ENCODE data around the gene MT3.

Gene MT3

GRCh38 chr16:56589141-56590039 is at the start of gene MT3:
Gene MT3, plus strand, starts transcription at chr16:56589528. Its CDS starts 63 bp downstream, at chr16:56589591.
- DNase-seq, result no peak

GRCh38 chr16:56539656-56540055 is 49.7 kb upstream of the MT3 start:
- DNase-seq, result no peak

- no peak for DNase-seq
Measured at GRCh38 chr16:56542039-56542438, 47.3 kb upstream of the MT3 start.

DNA sequence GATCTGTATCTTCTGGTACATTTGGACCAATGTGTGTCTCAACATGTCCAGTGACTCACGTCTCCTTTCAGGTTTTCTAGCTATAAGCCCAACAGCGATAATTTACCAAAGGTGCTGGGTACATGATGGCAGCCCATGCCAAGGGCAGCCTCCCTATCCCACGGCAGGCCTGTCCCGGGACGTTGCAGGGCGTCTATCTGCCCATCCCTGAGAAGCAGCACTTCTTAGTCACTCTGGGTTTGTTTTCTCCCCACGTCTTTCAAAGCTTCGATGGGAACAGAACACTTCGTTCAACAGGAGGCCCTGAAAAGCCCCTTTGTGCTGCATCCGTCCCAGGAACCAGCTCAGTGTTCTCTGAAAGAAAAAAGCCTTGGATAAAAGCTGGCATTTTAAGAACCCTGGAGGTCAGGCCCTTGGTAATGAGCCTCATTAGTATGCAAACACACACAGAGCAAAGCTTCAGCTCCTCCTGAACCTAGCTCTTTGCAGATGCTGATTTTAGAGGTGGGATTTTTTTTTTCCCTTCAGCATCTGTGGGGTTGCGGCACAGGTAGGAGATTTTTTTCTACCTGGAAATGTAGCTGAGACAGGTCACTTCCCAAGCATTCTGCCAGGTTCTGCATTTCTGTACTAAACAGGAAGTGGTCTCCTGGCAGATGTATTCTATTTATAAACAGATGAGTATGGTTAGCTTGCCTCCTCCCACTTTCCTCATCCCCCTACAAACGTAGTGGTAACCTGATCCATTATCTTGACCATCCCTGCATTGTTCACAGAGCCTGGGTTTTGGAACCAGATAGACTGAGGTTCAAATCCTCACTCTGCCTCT is 42.0 kb upstream of the MT3 start:
- DNase-seq, result no peak

GRCh38 chr16:56547949-56548567 is 41.3 kb upstream of the MT3 start:
- DNase-seq, result no peak

GRCh38 chr16:56549161-56549560 is 40.2 kb upstream of the MT3 start:
- DNase-seq, result no peak

DNA sequence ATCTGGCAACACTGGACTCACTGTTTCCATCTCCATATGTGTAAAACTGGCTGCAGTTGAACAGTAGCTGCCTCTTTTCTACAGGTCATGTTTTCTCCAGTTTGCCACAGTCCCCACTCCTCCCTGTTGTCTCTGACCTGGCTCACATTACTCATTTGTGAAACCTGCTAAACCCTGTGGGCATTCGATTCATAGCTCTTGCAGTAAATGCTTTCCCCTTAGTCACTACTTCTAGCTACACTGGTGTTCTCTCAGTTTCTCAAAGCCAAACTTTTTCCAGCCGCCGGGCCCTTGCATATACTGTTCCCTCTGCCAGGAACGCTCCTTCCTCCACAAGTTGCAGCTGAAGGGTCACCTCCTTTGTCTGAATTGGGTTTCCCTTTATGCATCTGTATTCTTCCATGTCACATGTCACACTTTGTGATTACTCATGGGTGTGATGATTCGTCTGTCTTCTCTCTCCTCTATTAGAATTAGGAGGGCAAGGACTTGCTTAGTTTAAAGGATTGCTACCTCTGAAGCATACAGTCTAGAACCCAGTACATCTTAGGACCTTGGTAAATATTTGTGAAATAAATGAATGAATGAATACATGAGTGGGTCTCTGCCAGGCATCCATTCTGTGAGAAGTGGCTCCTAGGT is 39.5 kb upstream of the MT3 start:
- no peak for DNase-seq

DNA sequence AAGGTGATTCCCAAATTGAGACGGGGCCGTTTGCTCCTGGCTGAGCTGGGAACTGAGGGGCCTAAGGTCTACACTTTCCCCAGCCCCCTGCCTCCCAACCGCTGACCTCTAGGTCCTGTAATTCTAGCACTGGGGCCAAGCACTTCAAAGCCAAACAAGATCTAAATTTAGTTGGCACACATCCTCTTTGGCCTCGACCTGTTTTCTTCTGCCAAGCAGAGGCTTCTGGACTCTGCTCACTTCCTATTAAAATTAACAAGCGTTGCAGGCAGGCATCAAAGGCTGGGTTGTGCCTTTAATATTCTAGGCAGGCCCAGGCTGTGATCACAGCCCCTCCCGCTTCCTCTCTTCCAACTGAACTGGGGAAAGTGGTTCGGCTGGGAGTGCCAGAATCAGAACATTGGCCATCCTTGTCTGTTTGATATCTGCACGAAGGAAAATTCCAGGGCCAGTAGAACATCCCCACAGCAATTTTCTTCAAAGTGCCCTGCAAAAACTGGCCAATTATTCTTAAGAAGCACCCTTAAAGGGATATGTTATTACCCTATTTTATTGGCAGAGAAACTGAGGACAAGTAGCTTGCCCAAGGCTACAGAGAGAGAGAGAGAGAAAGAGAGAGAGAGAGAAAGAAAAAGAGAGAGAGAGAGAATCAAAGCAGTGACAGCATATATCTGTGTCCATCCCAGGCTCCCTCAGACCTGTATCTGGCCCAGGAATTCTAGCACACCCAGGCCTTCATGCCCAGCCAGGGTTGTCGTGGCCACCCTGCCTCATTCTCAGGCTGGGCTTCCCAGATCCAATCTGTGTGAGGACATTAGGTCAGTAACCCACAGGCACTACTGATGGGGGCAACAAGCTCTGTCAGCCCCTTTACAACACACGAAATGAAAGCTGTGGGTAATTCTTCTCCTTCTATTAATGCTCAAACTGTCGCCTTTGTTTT is 37.3 kb upstream of the MT3 start:
- DNase-seq, result no peak

DNA sequence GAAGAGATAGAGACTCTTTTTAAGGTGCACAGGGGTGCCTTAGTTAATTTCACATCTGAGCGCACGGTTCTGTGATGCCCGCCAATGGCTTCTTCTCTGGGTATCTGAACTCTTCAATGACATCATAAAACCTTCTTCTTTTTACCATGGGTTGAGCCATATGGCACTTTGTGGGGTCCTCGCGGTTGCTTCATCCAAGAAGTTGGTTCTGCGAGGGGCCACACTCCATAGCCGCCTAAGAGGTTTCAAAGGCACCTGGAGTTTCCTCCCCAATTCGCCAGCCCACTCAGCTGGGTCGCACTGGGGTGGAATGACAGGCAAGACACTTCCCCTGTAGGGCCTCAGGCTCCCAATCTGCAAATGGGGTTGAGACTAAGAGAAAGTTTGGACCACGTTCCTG is 34.9 kb upstream of the MT3 start:
- no peak for DNase-seq

DNA sequence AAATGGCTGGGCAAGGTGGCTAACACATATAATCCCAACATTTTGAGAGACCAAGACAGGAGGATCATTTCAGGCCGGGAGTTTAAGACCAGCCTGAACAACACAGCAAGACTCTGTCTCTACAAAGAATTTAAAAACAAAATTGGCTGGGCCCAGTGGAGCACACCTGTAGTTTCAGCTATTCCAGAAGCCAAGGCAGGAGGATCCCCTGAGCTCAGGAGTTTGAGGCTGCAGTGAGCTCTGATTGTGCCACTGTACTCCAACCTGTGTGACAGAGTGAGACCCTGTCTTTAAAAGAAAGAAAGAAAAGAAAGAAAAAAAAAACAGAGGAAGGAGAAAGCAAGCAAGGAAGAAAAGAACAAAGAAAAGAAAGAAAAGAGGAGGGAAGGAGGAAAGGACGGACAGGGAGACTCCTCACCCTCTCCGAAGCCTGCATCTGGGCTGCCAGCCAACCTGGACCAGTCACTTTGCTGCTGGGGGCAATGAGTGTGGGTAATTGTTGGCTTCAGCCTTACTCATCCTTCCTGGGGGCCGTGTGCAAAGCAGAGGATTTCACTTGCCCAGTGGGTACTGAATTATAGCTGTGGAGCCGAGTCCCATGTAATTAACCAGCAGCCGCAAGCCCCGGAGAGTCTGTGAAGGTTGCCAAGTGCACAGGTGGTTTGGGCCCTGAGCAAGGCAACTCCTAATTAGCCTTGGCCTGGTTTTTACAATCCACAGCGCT is 31.1 kb upstream of the MT3 start:
- DNase-seq, result no peak

GRCh38 chr16:56559109-56559508 is 30.2 kb upstream of the MT3 start:
- DNase-seq, result no peak

DNA sequence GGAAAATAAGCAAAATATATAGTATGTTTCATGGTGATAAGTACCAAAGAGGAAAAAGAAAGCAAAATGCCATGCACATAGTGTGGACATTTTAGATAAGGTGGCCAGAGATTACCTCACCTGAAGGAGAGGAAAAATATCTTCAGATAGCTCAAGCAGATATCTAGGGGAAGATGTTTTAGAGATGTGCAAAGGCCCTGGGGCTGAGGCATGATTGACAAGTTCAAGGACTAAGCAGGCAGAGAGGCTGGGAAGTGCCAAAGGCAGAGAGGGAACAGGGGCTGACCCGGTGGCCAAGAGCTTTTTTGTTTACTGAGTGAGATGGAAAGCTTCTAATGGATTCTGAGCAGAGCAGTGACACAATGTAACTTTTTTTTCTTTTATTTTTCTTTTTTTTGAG is 28.9 kb upstream of the MT3 start:
- no peak for DNase-seq

- no peak for DNase-seq
Measured at GRCh38 chr16:56561126-56561525, 28.2 kb upstream of the MT3 start.

DNA sequence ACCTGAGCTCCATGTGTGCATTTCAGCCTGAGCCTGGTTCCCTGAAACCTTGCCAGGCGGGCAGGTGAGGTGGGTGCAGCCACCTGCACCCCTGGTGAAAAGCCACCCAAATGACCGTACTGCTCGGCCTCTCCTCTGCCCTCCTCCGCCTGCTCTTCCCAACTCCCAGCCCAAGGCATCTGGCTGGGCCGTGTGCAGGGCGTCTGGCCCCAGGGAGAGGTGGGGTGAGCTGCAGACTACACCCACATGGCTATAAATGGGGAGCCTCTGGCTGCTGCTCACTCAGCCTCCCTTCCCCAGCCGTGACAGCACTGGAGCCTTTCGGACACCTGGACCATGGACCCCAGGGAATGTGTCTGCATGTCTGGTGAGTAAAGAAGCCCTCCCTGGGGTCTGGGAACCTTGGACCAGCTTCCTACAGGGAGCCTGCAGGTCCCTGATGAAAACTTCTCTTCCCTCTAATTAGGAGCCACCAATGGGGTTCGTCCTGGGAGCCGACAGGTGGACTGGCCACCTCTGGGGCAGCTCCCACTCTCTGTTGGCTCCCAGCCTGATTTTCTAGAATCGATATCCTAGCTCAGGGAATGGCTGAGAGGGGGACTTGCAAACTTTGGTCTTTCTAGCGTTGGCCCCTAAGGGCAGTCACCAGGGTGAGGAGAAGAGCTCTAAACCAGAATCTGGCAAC is 24.4 kb upstream of the MT3 start, which contains the start of gene MT4:
MT4 (plus strand) TSS at position 281 of the 685 bp plus-strand sequence; CDS start at position 337, 56 bp downstream.
- DNase-seq, result no peak

DNA sequence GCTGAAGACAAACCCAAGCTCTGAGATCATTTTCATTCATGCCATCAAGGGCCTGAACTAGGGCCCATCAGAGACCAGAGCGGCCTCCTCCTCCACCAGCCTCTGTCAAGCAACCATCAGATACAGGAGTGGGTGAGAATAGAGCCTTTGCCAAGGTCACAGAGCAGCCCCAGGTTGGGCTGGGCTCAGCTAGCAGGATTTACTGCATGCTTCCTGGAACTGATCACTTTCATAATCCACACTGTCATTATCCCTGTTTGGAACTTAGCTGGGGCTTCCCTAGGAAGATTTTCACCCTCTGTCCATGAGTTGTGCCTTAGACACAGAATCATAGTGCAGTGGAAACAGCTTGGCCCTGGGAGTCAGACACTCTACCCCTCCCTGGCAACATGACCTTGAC is 19.4 kb upstream of the MT3 start:
- no peak for DNase-seq

- DNase-seq, result no peak
Measured at GRCh38 chr16:56571525-56571924, 17.8 kb upstream of the MT3 start.

DNA sequence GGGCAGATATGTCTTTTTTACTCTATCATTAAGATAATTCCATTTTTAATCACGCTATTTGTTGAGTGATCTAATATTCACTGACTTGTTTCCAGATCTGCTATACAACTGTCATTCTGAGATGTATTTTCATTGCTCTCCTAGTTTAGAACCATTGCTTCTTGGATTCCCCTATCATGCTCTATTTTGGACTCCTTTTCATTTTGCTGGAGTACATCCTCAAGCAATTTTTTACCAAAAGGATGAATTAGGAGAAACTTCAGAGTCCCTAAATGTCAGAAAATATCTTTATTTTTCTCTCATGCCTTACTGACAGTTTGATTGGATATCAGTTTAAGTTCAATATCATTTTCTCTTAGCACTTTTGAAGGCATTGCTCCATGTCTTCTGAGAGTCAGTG is 14.7 kb upstream of the MT3 start:
- no peak for DNase-seq

DNA sequence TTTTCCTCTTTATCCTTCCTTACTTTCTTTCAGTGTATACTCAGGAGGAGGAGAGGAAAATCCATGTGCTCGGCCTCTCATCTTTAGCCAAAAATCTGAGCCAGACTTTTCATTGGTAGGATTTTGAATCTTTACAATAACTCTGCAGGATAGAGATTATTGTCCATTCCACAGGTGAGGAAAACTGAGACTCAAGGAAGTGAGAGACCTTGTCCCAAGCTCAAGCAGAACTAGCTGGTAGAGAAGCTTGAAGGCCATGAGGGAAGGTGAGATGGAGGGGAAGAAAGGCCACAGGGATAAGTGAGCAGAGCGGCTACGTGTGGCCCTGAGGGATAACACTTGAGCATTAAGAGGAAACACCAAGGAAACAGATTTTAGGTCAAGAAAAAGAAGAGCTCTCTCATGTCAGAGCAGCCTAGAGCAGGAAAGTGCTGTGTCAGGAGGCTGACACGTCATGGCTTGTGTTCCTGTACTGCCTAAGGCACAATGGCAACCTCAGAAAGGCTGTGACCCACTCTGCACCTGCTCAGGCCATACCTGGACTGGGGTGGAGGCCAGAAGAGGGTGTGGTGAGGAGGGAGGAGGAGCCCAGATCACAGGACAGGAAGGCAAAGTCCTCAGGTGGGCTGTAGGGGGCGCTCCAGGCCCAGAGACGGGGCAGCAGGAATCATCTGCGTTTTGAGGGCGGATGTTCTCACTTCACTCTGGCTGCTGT is 12.6 kb upstream of the MT3 start:
- peak; percentile 43 to 72 for DNase-seq

- no peak for DNase-seq
Measured at GRCh38 chr16:56577300-56577625, 12.1 kb upstream of the MT3 start.
